Forelimb muscle (tissue), 1 donor: ENCODE measurements around the gene NLGN3. TPM values are rescaled to one million over a fixed set of nuclear protein-coding genes. Genes with fewer than 3 reads are reported as not detected.

Source experiments
- DNase-seq: peaks from one replicate; pipeline ENCODE4 v3.0.0-alpha.2; 2013; ENCODE audit warnings: low read depth
- polyA plus RNA-seq: library from polyadenylated mRNA; unstranded; fragments of 120-200 nt; gene quantifications from one replicate; pipeline ENCODE4 v1.2.1, GENCODE V29; 2013; ENCODE audit not compliant: insufficient read length

NLGN3 gene
- polyA plus RNA-seq, 1 donor, result 2.9 TPM

DNA sequence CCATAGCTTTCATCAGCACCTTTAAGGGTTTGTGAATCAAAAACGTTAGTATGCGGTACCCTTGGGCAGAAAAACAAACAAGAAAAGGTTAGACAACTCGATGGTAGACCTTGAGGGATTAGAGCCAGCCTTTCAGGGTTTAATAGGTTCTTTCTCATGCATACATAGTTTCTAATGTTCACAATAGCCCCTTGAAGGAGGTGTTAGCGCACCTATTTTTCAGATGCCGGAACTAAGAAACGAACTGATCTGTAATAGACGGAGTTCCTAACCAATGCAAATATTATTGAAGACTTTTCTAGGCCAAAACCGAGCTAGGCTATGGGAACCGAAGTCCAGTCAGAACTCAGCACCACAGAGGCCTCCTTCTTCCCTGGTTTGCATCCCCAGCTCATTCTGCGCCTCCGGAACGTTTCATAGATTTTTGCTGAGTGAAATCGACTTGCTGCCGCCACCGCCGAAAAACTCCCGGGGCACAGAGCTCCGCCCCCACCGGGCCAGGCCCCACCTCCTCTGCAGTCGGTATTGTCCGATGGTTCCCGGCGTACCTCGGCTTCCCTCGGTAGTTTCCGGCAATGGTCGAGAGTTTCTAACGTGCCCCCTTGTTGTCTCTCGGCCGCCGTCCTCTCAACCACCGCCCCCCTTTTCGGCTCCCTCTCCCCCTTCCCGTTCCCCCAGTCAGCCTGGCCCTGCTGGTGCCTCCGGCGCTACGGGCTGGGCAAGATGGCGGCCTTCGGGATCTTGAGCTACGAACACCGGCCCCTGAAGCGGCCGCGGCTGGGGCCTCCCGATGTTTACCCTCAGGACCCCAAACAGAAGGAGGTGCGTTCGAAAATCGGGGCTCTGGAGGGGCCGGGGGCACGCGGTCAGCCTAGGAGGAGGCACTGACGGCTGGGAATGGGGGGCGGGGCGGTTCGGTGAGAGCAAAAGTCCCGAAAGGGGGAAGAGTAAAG lies 26.3 kb upstream of the NLGN3 start, which contains the start of gene MED12:
Gene MED12, plus strand, starts transcription at position 565 of the 953 bp plus-strand sequence. Its CDS starts 159 bp downstream, at position 724.
- DNase-seq, result peak; percentile 64

- DNase-seq, result no peak
These were observed 25.6 kb upstream of the NLGN3 start for GRCh38 chrX:71118985-71119535.

GRCh38 chrX:71128166-71128833 lies 16.3 kb upstream of the NLGN3 start:
- no peak for DNase-seq

DNA sequence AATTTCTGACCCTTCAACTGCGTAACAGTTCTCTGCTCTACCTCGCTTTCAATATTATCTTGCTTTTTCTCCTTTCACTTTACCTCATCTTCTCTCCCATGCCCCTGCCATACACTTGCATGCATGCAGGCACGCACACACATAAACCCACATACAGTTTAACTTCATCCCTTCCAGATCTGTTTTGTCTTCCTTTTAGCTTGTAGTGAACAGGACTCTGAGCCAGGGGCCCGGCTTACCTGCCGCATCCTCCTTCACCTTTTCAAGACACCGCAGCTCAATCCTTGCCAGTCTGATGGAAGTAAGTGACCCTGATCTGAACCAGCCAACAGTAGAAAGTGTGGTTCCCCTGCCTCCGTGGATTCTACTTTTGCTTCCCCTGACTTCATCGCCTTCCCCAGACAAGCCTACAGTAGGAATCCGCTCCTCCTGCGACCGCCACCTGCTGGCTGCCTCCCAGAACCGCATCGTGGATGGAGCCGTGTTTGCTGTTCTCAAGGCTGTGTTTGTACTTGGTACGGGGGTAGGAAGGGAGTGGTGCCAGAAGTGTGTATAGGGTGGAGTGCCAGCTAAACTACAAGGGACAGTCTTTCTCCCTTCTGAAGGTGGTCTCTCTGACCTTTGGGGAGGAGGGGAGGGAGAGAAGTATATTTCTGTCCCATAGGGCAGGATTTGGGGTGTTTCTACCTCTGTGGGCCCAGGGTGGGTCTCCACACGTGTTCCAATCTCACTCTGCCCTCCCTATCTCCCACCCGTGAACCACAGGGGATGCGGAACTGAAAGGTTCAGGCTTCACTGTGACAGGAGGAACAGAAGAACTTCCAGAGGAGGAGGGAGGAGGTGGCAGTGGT lies 15.5 kb upstream of the NLGN3 start:
- DNase-seq, result no peak

GRCh38 chrX:71131510-71131909 lies 13.1 kb upstream of the NLGN3 start:
- DNase-seq, result no peak

GRCh38 chrX:71140440-71140839 lies 4.2 kb upstream of the NLGN3 start:
- DNase-seq, result no peak

- DNase-seq, result no peak
These were observed 1.1 kb upstream of the NLGN3 start for GRCh38 chrX:71143508-71143907.

GRCh38 chrX:71147496-71148277 lies 3.0 kb downstream of the NLGN3 start:
- DNase-seq, result no peak

DNA sequence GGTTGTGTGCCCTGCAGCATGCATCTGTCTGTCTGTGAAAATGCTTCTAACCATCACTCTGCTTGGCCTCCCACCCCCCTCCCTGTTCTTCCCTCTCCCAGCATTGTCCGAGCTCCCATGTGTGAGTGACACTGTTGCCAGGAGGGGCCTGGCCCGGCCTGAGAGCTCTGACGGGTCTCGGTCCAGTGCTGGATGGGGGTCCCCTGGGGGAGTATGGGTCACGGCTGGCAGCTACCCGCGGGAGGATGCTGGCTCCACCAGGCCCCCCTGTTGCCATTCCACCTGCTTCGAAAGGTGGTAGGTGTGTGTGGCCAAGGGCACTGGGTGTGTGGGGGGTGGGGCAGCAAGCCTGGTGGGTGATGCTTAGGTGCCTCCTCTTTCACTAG lies 3.6 kb downstream of the NLGN3 start:
- no peak for DNase-seq

- DNase-seq, result no peak
These were observed 6.7 kb downstream of the NLGN3 start for GRCh38 chrX:71151366-71151765.

DNA sequence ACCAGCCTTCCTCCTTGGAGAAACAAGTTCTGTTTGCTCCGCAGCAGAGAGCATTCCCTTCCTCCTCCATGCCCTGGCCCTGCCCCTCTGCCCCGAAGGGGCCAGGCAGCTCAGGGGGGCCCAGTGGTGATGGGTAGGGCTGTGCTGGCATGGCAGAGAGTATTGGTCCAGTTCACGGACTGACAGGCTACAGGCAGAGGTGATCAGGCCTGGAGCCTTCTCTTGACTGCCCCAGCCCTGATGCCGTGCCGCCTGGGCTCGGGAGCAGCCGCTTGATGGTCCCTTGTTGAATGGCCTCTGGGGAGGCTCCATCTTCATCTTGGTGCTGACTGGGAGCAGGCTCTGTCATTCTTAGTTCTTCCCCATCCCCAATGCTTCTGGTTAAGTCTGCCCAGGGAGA lies 9.6 kb downstream of the NLGN3 start:
- DNase-seq, result no peak

DNA sequence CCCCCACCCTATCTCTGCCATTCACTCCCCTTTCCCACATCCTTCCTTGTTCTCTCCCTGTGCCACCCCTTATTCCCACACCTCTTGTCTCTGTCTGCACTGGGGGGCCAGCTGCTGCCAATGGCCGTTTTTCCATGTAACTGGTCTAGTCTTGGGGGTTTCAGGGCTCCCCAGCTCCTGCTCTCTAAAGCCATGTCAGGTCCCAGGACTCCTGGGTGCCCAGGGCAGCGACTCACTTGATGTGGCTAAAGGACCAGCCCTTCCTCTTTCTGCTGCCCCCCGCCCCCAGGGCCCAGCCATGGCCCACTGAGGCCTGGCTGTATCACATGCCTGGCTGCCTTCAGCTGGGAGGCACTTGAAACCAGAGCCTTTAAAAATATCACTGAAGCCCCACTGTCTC lies 10.0 kb downstream of the NLGN3 start:
- DNase-seq, result no peak

GRCh38 chrX:71158603-71159002 lies 14.0 kb downstream of the NLGN3 start:
- DNase-seq, result no peak

DNA sequence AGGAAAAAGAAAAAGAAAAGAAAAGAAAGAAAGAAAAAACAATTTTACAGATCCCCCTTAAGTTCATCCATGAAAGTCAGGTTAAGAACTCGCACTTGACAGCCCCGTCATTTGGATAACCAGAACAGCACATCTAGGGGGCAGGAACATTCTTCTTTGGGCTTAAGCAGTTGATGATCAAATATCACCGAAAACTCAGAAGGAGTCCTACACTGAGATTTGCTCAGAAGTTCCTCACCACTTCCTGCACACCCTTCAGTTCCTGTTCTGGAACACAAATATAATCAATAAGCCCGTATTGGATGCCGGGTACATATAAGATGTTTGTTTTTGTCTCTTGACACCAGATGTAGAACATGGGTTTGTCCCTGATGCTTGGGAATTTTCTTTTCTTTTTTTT lies 14.7 kb downstream of the NLGN3 start:
- no peak for DNase-seq

DNA sequence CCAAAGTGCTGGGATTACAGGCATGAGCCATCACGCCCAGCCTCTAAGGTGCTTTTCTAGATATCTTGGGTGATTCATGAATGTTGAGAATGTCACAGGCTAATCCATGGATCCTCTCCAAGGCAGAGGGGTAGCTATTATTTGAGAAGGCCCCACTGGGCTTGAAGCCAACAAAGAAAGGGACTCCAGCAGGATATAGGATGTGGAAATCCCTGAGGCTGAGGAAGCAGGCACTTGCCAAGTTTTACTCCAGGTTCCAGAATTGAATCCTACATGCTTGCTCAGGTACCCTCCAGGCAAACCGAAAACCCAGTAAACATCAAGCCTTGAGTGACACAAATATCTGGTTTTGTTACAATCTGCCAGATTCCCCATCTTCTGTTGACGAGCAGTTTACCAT lies 15.8 kb downstream of the NLGN3 start:
- DNase-seq, result no peak

GRCh38 chrX:71162981-71163380 lies 18.3 kb downstream of the NLGN3 start:
- no peak for DNase-seq

GRCh38 chrX:71164071-71164470 lies 19.4 kb downstream of the NLGN3 start:
- DNase-seq, result no peak

GRCh38 chrX:71166461-71166860 lies 21.8 kb downstream of the NLGN3 start:
- DNase-seq, result no peak

- no peak for DNase-seq
These were observed 22.6 kb downstream of the NLGN3 start for GRCh38 chrX:71167031-71167781.

GRCh38 chrX:71168134-71168533 lies 23.5 kb downstream of the NLGN3 start:
- no peak for DNase-seq
